HepG2 (cell line): ENCODE results near the gene ZNF821. TPM values are rescaled to one million over a fixed set of nuclear protein-coding genes. Genes with fewer than 3 reads are reported as not detected.

Experiments
- AGO2 ChIP-seq: fragments of 200-400 bp; formaldehyde crosslinking; optimal IDR thresholded peaks from 2 replicates; pipeline ENCODE3; 2017; ENCODE audit warnings: mild to moderate bottlenecking, low read depth, low read length, moderate library complexity
- ARNTL ChIP-seq: sonication (generic); formaldehyde crosslinking; IDR thresholded peaks from 2 replicates; pipeline ENCODE4 v1.4.0; 2020; ENCODE audit warnings: mild to moderate bottlenecking, missing genetic modification reagents
- ATF3 ChIP-seq: sonication (generic); formaldehyde crosslinking; IDR thresholded peaks from 2 replicates; pipeline ENCODE4 v1.4.0; 2020; ENCODE audit warnings: missing genetic modification reagents
- GTF3A ChIP-seq: sonication (generic); formaldehyde crosslinking; conservative IDR thresholded peaks from 2 replicates; pipeline ENCODE4 v1.4.0; 2020; ENCODE audit warnings: mild to moderate bottlenecking, missing genetic modification reagents
- MED1 ChIP-seq: sonication (generic); formaldehyde crosslinking; IDR thresholded peaks from 2 replicates; pipeline ENCODE4 v1.4.0; 2020; ENCODE audit warnings: missing genetic modification reagents
- POLR2AphosphoS2 ChIP-seq: IDR thresholded peaks from 2 replicates; pipeline ENCODE4 v1.6.1; 2011; ENCODE audit warnings: low read depth, low read length, improper control_type of control experiment
- PRDM15 ChIP-seq: sonication (generic); formaldehyde crosslinking; IDR thresholded peaks from 2 replicates; pipeline ENCODE4 v1.4.0; 2020; ENCODE audit warnings: missing genetic modification reagents
- PRPF4 ChIP-seq: fragments of 200-400 bp; formaldehyde crosslinking; IDR thresholded peaks from 2 replicates; pipeline ENCODE4 v1.6.1; 2016; ENCODE audit warnings: low read length, low read depth; ENCODE audit not compliant: poor library complexity, severe bottlenecking
- SALL1 ChIP-seq: sonication (generic); formaldehyde crosslinking; IDR thresholded peaks from 2 replicates; pipeline ENCODE4 v1.8.0; 2022; ENCODE audit warnings: mild to moderate bottlenecking, missing genetic modification reagents
- ZBTB39 ChIP-seq: sonication (generic); formaldehyde crosslinking; IDR thresholded peaks from 2 replicates; pipeline ENCODE4 v1.5.0; 2020; ENCODE audit warnings: missing genetic modification reagents
- ZBTB49 ChIP-seq: sonication (generic); formaldehyde crosslinking; IDR thresholded peaks from 2 replicates; pipeline ENCODE4 v1.4.0; 2020; ENCODE audit warnings: missing genetic modification reagents, borderline replicate concordance
- ZNF12 ChIP-seq: sonication (generic); formaldehyde crosslinking; IDR thresholded peaks from 2 replicates; pipeline ENCODE4 v1.5.0; 2020; ENCODE audit warnings: missing genetic modification reagents
- ZNF253 ChIP-seq: sonication (generic); formaldehyde crosslinking; IDR thresholded peaks from 2 replicates; pipeline ENCODE4 v1.8.0; 2022; ENCODE audit warnings: mild to moderate bottlenecking, missing genetic modification reagents, borderline replicate concordance
- ZNF414 ChIP-seq: sonication (generic); formaldehyde crosslinking; IDR thresholded peaks from 2 replicates; pipeline ENCODE4 v1.5.0; 2020; ENCODE audit warnings: missing genetic modification reagents
- ZNF644 ChIP-seq: IDR thresholded peaks from 2 replicates; pipeline ENCODE4 v1.6.1; 2016; ENCODE audit warnings: low read depth
- ZNF770 ChIP-seq: sonication (generic); formaldehyde crosslinking; IDR thresholded peaks from 2 replicates; pipeline ENCODE4 v1.5.0; 2020; ENCODE audit warnings: mild to moderate bottlenecking, missing genetic modification reagents
- ZNF780A ChIP-seq: sonication (generic); formaldehyde crosslinking; IDR thresholded peaks from 2 replicates; pipeline ENCODE4 v1.8.0; 2022; ENCODE audit warnings: mild to moderate bottlenecking, missing genetic modification reagents, moderate library complexity
- ZNF839 ChIP-seq: sonication (generic); formaldehyde crosslinking; IDR thresholded peaks from 2 replicates; pipeline ENCODE4 v1.4.0; 2020; ENCODE audit warnings: missing genetic modification reagents, mild to moderate bottlenecking, borderline replicate concordance
- polyA plus RNA-seq, 8 experiments: library from polyadenylated mRNA; depleted of rRNA in 3 of 8; stranded (reverse) in 7 of 8; unstranded in 1 of 8; fragments of >200 nt; fragmentation: Illumina TruSeq in 4 of 8; extraction: Trizol in 4 of 8; gene quantifications; 2 replicates each; pipeline versions ENCODE4 v1.2.1 to v1.2.3, GENCODE V29; 2011 to 2016; ENCODE audit warnings: low read depth in 4 of 8, missing spikeins in 1 of 8, mixed read lengths in 1 of 8; ENCODE audit not compliant: insufficient read depth in 1 of 8
- total RNA-seq, 5 experiments: library from RNA; depleted of rRNA; stranded (reverse); fragments of >200 nt; fragmentation: Illumina TruSeq; extraction: Trizol; gene quantifications; 2 replicates each; pipeline ENCODE4 v1.2.3, GENCODE V29; 2016; ENCODE audit warnings: low read depth in 1 of 5

The ZNF821 gene
- total and polyA plus RNA-seq, 2 of the 13 experiments (the other 11 are each of a cell fraction or from before 2014, with no cell fraction given), result 7.0 to 9.1 TPM

- no peak for TF ChIP-seq ZBTB39 (CRISPR knock-in tag)
- TF ChIP-seq GTF3A (CRISPR knock-in tag), result peak; percentile 62; the same call in 1 of the 2 replicates
- TF ChIP-seq ZNF839, result no peak
- no peak for TF ChIP-seq PRPF4
- TF ChIP-seq PRDM15 (CRISPR knock-in tag), result no peak
- no peak for TF ChIP-seq SALL1 (CRISPR knock-in tag)
- no peak; the same call in 1 of the 2 replicates for TF ChIP-seq ZNF414
- no peak for TF ChIP-seq ZNF253
- no peak for TF ChIP-seq ZNF780A (CRISPR knock-in tag)
- no peak for TF ChIP-seq ZNF12
- TF ChIP-seq POLR2AphosphoS2, result no peak
- TF ChIP-seq AGO2, result peak; percentile 58
- TF ChIP-seq MED1 (CRISPR knock-in tag), result no peak
- no peak for TF ChIP-seq ZNF644 (CRISPR knock-in tag)
- TF ChIP-seq ZBTB49, result no peak
- TF ChIP-seq ARNTL (CRISPR knock-in tag), result no peak
- peak; percentile 5; the same call in 1 of the 2 replicates for TF ChIP-seq ZNF770 (CRISPR knock-in tag)
- no peak for TF ChIP-seq ATF3
Observed at GRCh38 chr16:71895679-71896365, 11.8 kb upstream of the ZNF821 start (continued).
